HUES48 (cell line): ENCODE results near the gene IGSF9.

ENCODE experiments used
- H3K27ac ChIP-seq: one replicate; pipeline ENCODE4 v1.7.0; 2013; ENCODE audit warnings: low read depth, low read length, inconsistent platforms
- H3K27me3 ChIP-seq: 2 replicates; pipeline ENCODE4 v1.6.1; 2013; ENCODE audit warnings: mild to moderate bottlenecking, low read length; ENCODE audit not compliant: control insufficient read depth, insufficient read depth
- H3K36me3 ChIP-seq: 2 replicates; pipeline ENCODE4 v1.6.1; 2013; ENCODE audit warnings: low read length; ENCODE audit not compliant: control insufficient read depth, insufficient read depth
- H3K4me1 ChIP-seq: 2 replicates; pipeline ENCODE4 v1.6.1; 2013; ENCODE audit warnings: mild to moderate bottlenecking, low read length; ENCODE audit not compliant: control insufficient read depth, insufficient read depth
- H3K4me3 ChIP-seq: 2 replicates; pipeline ENCODE4 v1.5.1; 2013; ENCODE audit warnings: mild to moderate bottlenecking, low read depth, low read length
- H3K9ac ChIP-seq: 2 replicates; pipeline ENCODE4 v1.6.1; 2013; ENCODE audit warnings: mild to moderate bottlenecking, low read depth, low read length, moderate library complexity
- H3K9me3 ChIP-seq: 2 replicates; pipeline ENCODE4 v1.6.1; 2013; ENCODE audit warnings: low read length; ENCODE audit not compliant: control insufficient read depth, insufficient read depth

IGSF9 gene

GRCh38 chr1:159958719-159959380 lies 13.4 kb upstream of the IGSF9 start:
- Histone ChIP-seq H3K36me3 (no peaks in the 10 kb centered on the region), H3K27ac (no peak overlapping the region), H3K27me3 (no peaks in the 10 kb centered on the region), H3K9me3 (no peaks in the 10 kb centered on the region), H3K4me1 (no peaks in the 10 kb centered on the region), H3K4me3 (no peak overlapping the region), H3K9ac (no peak overlapping the region)

- Histone ChIP-seq H3K27me3 (no peaks in the 10 kb centered on the region), H3K9ac (no peak overlapping the region), H3K27ac (no peak overlapping the region), H3K4me1 (no peaks in the 10 kb centered on the region), H3K36me3 (no peaks in the 10 kb centered on the region), H3K4me3 (no peak overlapping the region), H3K9me3 (no peaks in the 10 kb centered on the region)
Observed at GRCh38 chr1:159957824-159958268, 12.4 kb upstream of the IGSF9 start.

- H3K27me3 ChIP-seq = no peaks in the 10 kb centered on the region
- H3K9ac ChIP-seq = no peak overlapping the region
- no peak overlapping the region for H3K4me3 ChIP-seq
- no peak overlapping the region for H3K27ac ChIP-seq
- H3K9me3 ChIP-seq = no peaks in the 10 kb centered on the region
- no peaks in the 10 kb centered on the region for H3K36me3 ChIP-seq
- no peaks in the 10 kb centered on the region for H3K4me1 ChIP-seq
Observed at GRCh38 chr1:159955456-159955855, 10.0 kb upstream of the IGSF9 start.

GRCh38 chr1:159953536-159954515 lies 8.4 kb upstream of the IGSF9 start, which contains the start of gene SLAMF9:
SLAMF9 (minus strand) TSS chr1:159954237; CDS start chr1:159954137, 100 bp downstream.
- Histone ChIP-seq H3K27ac (no peak within 1 kb of the TSS), H3K27me3 (no peaks in the 10 kb centered on the region), H3K4me3 (no peak within 1 kb of the TSS)

GRCh38 chr1:159952932-159953331 lies 7.5 kb upstream of the IGSF9 start:
- H3K27me3 ChIP-seq = no peaks in the 10 kb centered on the region
- H3K4me3 ChIP-seq = no peak overlapping the region
- no peak overlapping the region for H3K9ac ChIP-seq
- no peaks in the 10 kb centered on the region for H3K9me3 ChIP-seq
- H3K36me3 ChIP-seq = no peaks in the 10 kb centered on the region
- no peaks in the 10 kb centered on the region for H3K4me1 ChIP-seq
- no peak overlapping the region for H3K27ac ChIP-seq

More at GRCh38 chr1:159953536-159954515, 8.4 kb upstream of the IGSF9 start, which contains the start of gene SLAMF9:
- H3K9ac ChIP-seq = no peak within 1 kb of the TSS
- H3K4me1 ChIP-seq = no peaks in the 10 kb centered on the region
- H3K36me3 ChIP-seq = no peaks in the 10 kb centered on the region
- H3K9me3 ChIP-seq = no peaks in the 10 kb centered on the region

GRCh38 chr1:159951551-159951950 lies 6.1 kb upstream of the IGSF9 start:
- no peak overlapping the region for H3K27ac ChIP-seq

GRCh38 chr1:159951016-159951415 lies 5.6 kb upstream of the IGSF9 start:
- H3K36me3 ChIP-seq = no peaks in the 10 kb centered on the region
- H3K9me3 ChIP-seq = no peaks in the 10 kb centered on the region
- no peaks in the 10 kb centered on the region for H3K27me3 ChIP-seq
- H3K9ac ChIP-seq = no peak overlapping the region
- no peak overlapping the region for H3K27ac ChIP-seq
- H3K4me3 ChIP-seq = no peak overlapping the region
- H3K4me1 ChIP-seq = peaks cover 9% of the 10 kb centered on the region

More at GRCh38 chr1:159951551-159951950, 6.1 kb upstream of the IGSF9 start:
- no peak overlapping the region for H3K4me3 ChIP-seq
- no peaks in the 10 kb centered on the region for H3K36me3 ChIP-seq
- no peaks in the 10 kb centered on the region for H3K27me3 ChIP-seq
- H3K9ac ChIP-seq = no peak overlapping the region
- H3K9me3 ChIP-seq = no peaks in the 10 kb centered on the region
- peaks cover 4% of the 10 kb centered on the region for H3K4me1 ChIP-seq

GRCh38 chr1:159949981-159950381 lies 4.6 kb upstream of the IGSF9 start:
- Histone ChIP-seq H3K4me1 (peaks cover 10% of the 10 kb centered on the region), H3K27ac (no peak overlapping the region), H3K9ac (no peak overlapping the region), H3K9me3 (no peaks in the 10 kb centered on the region), H3K4me3 (no peak overlapping the region), H3K36me3 (no peaks in the 10 kb centered on the region), H3K27me3 (no peaks in the 10 kb centered on the region)

GRCh38 chr1:159949123-159949522 lies 3.7 kb upstream of the IGSF9 start:
- Histone ChIP-seq H3K9ac (no peak overlapping the region), H3K36me3 (no peaks in the 10 kb centered on the region), H3K4me3 (no peak overlapping the region), H3K9me3 (no peaks in the 10 kb centered on the region), H3K4me1 (peaks cover 18% of the 10 kb centered on the region), H3K27me3 (no peaks in the 10 kb centered on the region), H3K27ac (no peak overlapping the region)

GRCh38 chr1:159947942-159948341 lies 2.5 kb upstream of the IGSF9 start:
- Histone ChIP-seq H3K27ac (no peak overlapping the region), H3K9ac (no peak overlapping the region), H3K27me3 (no peaks in the 10 kb centered on the region), H3K9me3 (no peaks in the 10 kb centered on the region), H3K4me1 (peaks cover 21% of the 10 kb centered on the region), H3K36me3 (no peaks in the 10 kb centered on the region), H3K4me3 (no peak overlapping the region)
